H1 (cell line): ENCODE measurements around the gene SOX6. TPM values are rescaled to one million over a fixed set of nuclear protein-coding genes. Genes with fewer than 3 reads are reported as not detected.

Experiments
- CTCF ChIA-PET: fragments of 300-600 bp; sonication (Branson Sonifier 250); formaldehyde crosslinking; loops from one replicate; lab custom pipeline; 2021; ENCODE audit not compliant: partially characterized antibody; lab: Charles Lee
- POLR2A ChIA-PET: fragments of 300-600 bp; sonication (Branson Sonifier 250); formaldehyde crosslinking; loops from one replicate; lab custom pipeline; 2021; ENCODE audit warnings: inconsistent platforms; ENCODE audit not compliant: partially characterized antibody; lab: Charles Lee
- DNase-seq, 2 experiments: peaks; one replicate each; pipeline versions ENCODE4 v3.0.0 to v3.0.0-alpha.2; 2010 to 2022; ENCODE audit warnings: low spot score in 2 of 2, low read depth in 1 of 2, mixed read lengths in 1 of 2
- FAIRE-seq: peaks from 2 replicates; lab custom pipeline; 2011; peaks lifted over from hg19 to GRCh38; lab: Jason Lieb, UNC
- H2AFZ ChIP-seq: 2 replicates; pipeline ENCODE4 v1.8.1; 2012; ENCODE audit warnings: low read length, inconsistent platforms
- H2AK5ac ChIP-seq: 2 replicates; pipeline ENCODE4 v1.6.1; 2013; ENCODE audit warnings: low read depth, low read length
- H2BK120ac ChIP-seq: replicated peaks from 2 replicates; pipeline ENCODE3; 2013; ENCODE audit warnings: low read depth, low read length, inconsistent platforms
- H2BK12ac ChIP-seq: 2 replicates; pipeline ENCODE4 v1.6.1; 2013; ENCODE audit warnings: low read depth, low read length
- H2BK15ac ChIP-seq: 2 replicates; pipeline ENCODE4 v1.6.1; 2013; ENCODE audit warnings: low read length
- H2BK20ac ChIP-seq: 2 replicates; pipeline ENCODE4 v1.6.1; 2013; ENCODE audit warnings: low read length
- H2BK5ac ChIP-seq: 2 replicates; pipeline ENCODE4 v1.6.1; 2013; ENCODE audit warnings: low read depth, low read length
- H3K14ac ChIP-seq: 2 replicates; pipeline ENCODE4 v1.6.1; 2013; ENCODE audit warnings: inconsistent platforms; ENCODE audit not compliant: insufficient read length
- H3K18ac ChIP-seq: 2 replicates; pipeline ENCODE4 v1.6.1; 2013; ENCODE audit warnings: low read length; ENCODE audit errors: extremely low read depth
- H3K23ac ChIP-seq: 2 replicates; pipeline ENCODE4 v1.6.1; 2013; ENCODE audit warnings: inconsistent platforms; ENCODE audit not compliant: insufficient read length
- H3K23me2 ChIP-seq: 2 replicates; pipeline ENCODE4 v1.6.1; 2013; ENCODE audit warnings: low read depth, low read length
- H3K27ac ChIP-seq: 2 replicates; pipeline ENCODE4 v1.6.1; 2011; ENCODE audit warnings: low read depth, low read length, inconsistent platforms
- H3K27me3 ChIP-seq, 4 experiments: replicated peaks in 1 of 4; 1 replicate in 1 of 4; 2 replicates in 3 of 4; pipeline versions ENCODE4 v1.6.1 to v1.8.1; 2011 to 2013; ENCODE audit warnings: low read length in 3 of 4, mild to moderate bottlenecking in 3 of 4, inconsistent platforms in 2 of 4, mixed read lengths in 2 of 4, moderate library complexity in 1 of 4; ENCODE audit not compliant: control insufficient read depth in 3 of 4, insufficient read depth in 3 of 4; ENCODE audit errors: extremely low read depth in 1 of 4
- H3K36me3 ChIP-seq, 4 experiments: 2 replicates each; pipeline versions ENCODE4 v1.6.1 to v1.8.1; 2011 to 2013; ENCODE audit warnings: mild to moderate bottlenecking in 4 of 4, low read length in 3 of 4, moderate library complexity in 2 of 4, control low read depth in 1 of 4, inconsistent platforms in 1 of 4; ENCODE audit not compliant: insufficient read depth in 4 of 4, control insufficient read depth in 2 of 4
- H3K4ac ChIP-seq: replicated peaks from 2 replicates; pipeline ENCODE3; 2013; ENCODE audit warnings: low read length, low read depth, mixed read lengths, inconsistent platforms; ENCODE audit not compliant: insufficient read length
- H3K4me1 ChIP-seq, 4 experiments: replicated peaks in 1 of 4; 1 replicate in 1 of 4; 2 replicates in 3 of 4; pipeline versions ENCODE4 v1.6.1 to v1.8.1; 2011 to 2013; ENCODE audit warnings: low read length in 3 of 4, inconsistent platforms in 2 of 4, mixed read lengths in 1 of 4; ENCODE audit not compliant: insufficient read depth in 4 of 4, control insufficient read depth in 3 of 4
- H3K4me2 ChIP-seq, 2 experiments: 2 replicates each; pipeline versions ENCODE4 v1.6.1 to v1.8.1; 2011 to 2013; ENCODE audit warnings: low read depth in 2 of 2, low read length in 2 of 2, control low read depth in 1 of 2, inconsistent platforms in 1 of 2, mild to moderate bottlenecking in 1 of 2; ENCODE audit not compliant: insufficient read depth in 1 of 2
- H3K4me3 ChIP-seq, 4 experiments: fragments of 200-600, 300-600 bp in 1 of 4; sonication (generic), shearing (Covaris generic), sonication (Bioruptor Twin) in 1 of 4; 2 replicates each; pipeline versions ENCODE4 v1.5.1 to v1.8.1; 2011 to 2016; ENCODE audit warnings: low read length in 4 of 4, low read depth in 3 of 4, control low read depth in 2 of 4, inconsistent platforms in 2 of 4, mild to moderate bottlenecking in 2 of 4, mixed read lengths in 1 of 4, moderate library complexity in 1 of 4; ENCODE audit not compliant: insufficient read depth in 2 of 4; ENCODE audit errors: extremely low read depth in 1 of 4
- H3K56ac ChIP-seq: replicated peaks from 2 replicates; pipeline ENCODE3; 2013; ENCODE audit warnings: low read depth, mild to moderate bottlenecking, mixed read lengths, low read length, inconsistent platforms; ENCODE audit not compliant: insufficient read length
- H3K79me1 ChIP-seq: 2 replicates; pipeline ENCODE4 v1.6.1; 2013; ENCODE audit warnings: low read depth, low read length, control low read depth
- H3K79me2 ChIP-seq, 2 experiments: 2 replicates each; pipeline versions ENCODE4 v1.6.1 to v1.8.1; 2012 to 2013; ENCODE audit warnings: low read length in 2 of 2, mild to moderate bottlenecking in 2 of 2, inconsistent platforms in 1 of 2; ENCODE audit not compliant: insufficient read depth in 2 of 2, control insufficient read depth in 1 of 2
- H3K9ac ChIP-seq, 4 experiments: replicated peaks in 1 of 4; 1 replicate in 1 of 4; 2 replicates in 3 of 4; pipeline versions ENCODE4 v1.6.1 to v1.8.1; 2011 to 2013; ENCODE audit warnings: low read depth in 3 of 4, low read length in 3 of 4, control low read depth in 2 of 4, mild to moderate bottlenecking in 2 of 4, moderate library complexity in 2 of 4, inconsistent platforms in 1 of 4; ENCODE audit errors: extremely low read depth in 1 of 4
- H3K9me3 ChIP-seq, 2 experiments: 2 replicates each; pipeline versions ENCODE4 v1.6.1 to v1.8.1; 2012 to 2013; ENCODE audit warnings: mild to moderate bottlenecking in 2 of 2, moderate library complexity in 2 of 2, control low read depth in 1 of 2, inconsistent platforms in 1 of 2, low read depth in 1 of 2, low read length in 1 of 2, mixed read lengths in 1 of 2; ENCODE audit not compliant: insufficient read depth in 2 of 2
- H4K20me1 ChIP-seq, 2 experiments: replicated peaks in 1 of 2; 2 replicates each; pipeline versions ENCODE3 to v1.8.1; 2011 to 2013; ENCODE audit warnings: inconsistent platforms in 2 of 2, low read length in 2 of 2, mild to moderate bottlenecking in 1 of 2; ENCODE audit not compliant: insufficient read depth in 2 of 2, control insufficient read depth in 1 of 2
- H4K5ac ChIP-seq: 2 replicates; pipeline ENCODE4 v1.6.1; 2013; ENCODE audit warnings: low read length, low read depth, mixed read lengths, inconsistent platforms; ENCODE audit not compliant: insufficient read length
- H4K8ac ChIP-seq: 2 replicates; pipeline ENCODE4 v1.8.0; 2013; ENCODE audit warnings: mild to moderate bottlenecking, moderate library complexity, low read length, inconsistent platforms; ENCODE audit not compliant: insufficient read depth; ENCODE audit errors: extremely low read depth
- H4K91ac ChIP-seq: replicated peaks from 2 replicates; pipeline ENCODE3; 2013; ENCODE audit warnings: low read length, mixed read lengths, inconsistent platforms; ENCODE audit not compliant: insufficient read length
- CEBPB ChIP-seq: IDR thresholded peaks from 2 replicates; pipeline ENCODE4 v1.6.1; 2012; ENCODE audit warnings: low read depth, low read length
- CTBP2 ChIP-seq: IDR thresholded peaks from 2 replicates; pipeline ENCODE4 v1.7.0; 2011; ENCODE audit warnings: borderline replicate concordance, mild to moderate bottlenecking, moderate library complexity, mixed read lengths, low read length; ENCODE audit not compliant: insufficient read depth, insufficient read length
- CTCF ChIP-seq, 3 experiments: IDR thresholded peaks; 1 replicate in 2 of 3; 2 replicates in 1 of 3; pipeline versions ENCODE4 v1.5.1 to v1.6.1; 2011; ENCODE audit warnings: low read length in 3 of 3, mild to moderate bottlenecking in 3 of 3, inconsistent platforms in 2 of 3, low read depth in 1 of 3, moderate library complexity in 1 of 3; ENCODE audit not compliant: insufficient read depth in 1 of 3; ENCODE audit errors: control extremely low read depth in 1 of 3
- FOSL1 ChIP-seq: IDR thresholded peaks from 2 replicates; pipeline ENCODE4 v1.6.1; 2011; ENCODE audit warnings: mild to moderate bottlenecking, low read depth, low read length, moderate library complexity; ENCODE audit not compliant: insufficient read depth
- KDM4A ChIP-seq: IDR thresholded peaks from one replicate; pipeline ENCODE4 v1.7.1; 2012; ENCODE audit warnings: low read depth, mild to moderate bottlenecking, moderate library complexity, low read length, inconsistent platforms; ENCODE audit not compliant: severe bottlenecking
- MAX ChIP-seq: IDR thresholded peaks from 2 replicates; pipeline ENCODE4 v1.6.1; 2012; ENCODE audit warnings: inconsistent platforms
- PHF8 ChIP-seq: fragments of 200-600 bp; sonication (generic); conservative IDR thresholded peaks from 2 replicates; pipeline ENCODE4 v1.7.1; 2012; ENCODE audit warnings: low read depth, mild to moderate bottlenecking, inconsistent platforms, low read length, moderate library complexity
- POU5F1 ChIP-seq: IDR thresholded peaks from 2 replicates; pipeline ENCODE4 v1.6.1; 2011; ENCODE audit warnings: low read depth, mild to moderate bottlenecking, low read length, moderate library complexity
- RAD21 ChIP-seq, 2 experiments: IDR thresholded peaks in 1 of 2; conservative IDR thresholded peaks in 1 of 2; 2 replicates each; pipeline ENCODE4 v1.6.1; 2011; ENCODE audit warnings: low read depth in 2 of 2, low read length in 2 of 2, improper control_type of control experiment in 1 of 2, inconsistent platforms in 1 of 2, mild to moderate bottlenecking in 1 of 2, moderate library complexity in 1 of 2
- RFX5 ChIP-seq: IDR thresholded peaks from 2 replicates; pipeline ENCODE4 v1.6.1; 2011; ENCODE audit warnings: low read depth, low read length, improper control_type of control experiment, borderline replicate concordance
- SIRT6 ChIP-seq: IDR thresholded peaks from one replicate; pipeline ENCODE4 v1.7.1; 2012; ENCODE audit warnings: low read length, inconsistent platforms
- SRF ChIP-seq: IDR thresholded peaks from 2 replicates; pipeline ENCODE4 v1.6.1; 2011; ENCODE audit warnings: mild to moderate bottlenecking, low read depth, low read length, moderate library complexity
- polyA plus RNA-seq, 7 experiments: library from polyadenylated mRNA; depleted of rRNA in 3 of 7; stranded (reverse) in 5 of 7; unstranded in 2 of 7; fragments of >200 nt in 5 of 7; fragments of 200-250 nt in 2 of 7; gene quantifications; 1 replicate in 5 of 7; 2 replicates in 1 of 7; 4 replicates in 1 of 7; pipeline versions ENCODE4 v1.2.1 to v1.2.3, GENCODE V29; 2011 to 2013; ENCODE audit warnings: missing spikeins in 2 of 7, mixed read lengths in 2 of 7
- total RNA-seq: library from RNA; stranded (reverse); fragmentation: NEBNext Ultra II Directional; extraction: Animal tissue kit (Norgen Biotek cat#: 25700); gene quantifications from 2 replicates; pipeline ENCODE4 v1.2.1, GENCODE V29; 2021

The SOX6 gene
- total and polyA plus RNA-seq, 2 of the 8 experiments (the other 6 are each of a cell fraction or from before 2014, with no cell fraction given), result 0.09 TPM; not detected in 1

- H3K18ac ChIP-seq, result no peak overlapping the region
- no peak overlapping the region for H3K14ac ChIP-seq
- no peak overlapping the region for H3K9ac ChIP-seq
- H3K4me1 ChIP-seq, result peaks cover 0 to 4% (median 0%) of the 10 kb centered on the region in 4 experiments; a peak in 3 of 7 replicates
- no peaks in the 10 kb centered on the region for H3K23me2 ChIP-seq
- no peak overlapping the region for H3K23ac ChIP-seq
- H3K36me3 ChIP-seq, result no peaks in the 10 kb centered on the region
- DNase-seq (no peak), FAIRE-seq (no peak)
- H2BK120ac ChIP-seq, result no peak overlapping the region
- no peaks in the 10 kb centered on the region; a peak in 1 of 7 replicates for H3K27me3 ChIP-seq
- no peak overlapping the region for H2BK20ac ChIP-seq
- H4K20me1 ChIP-seq, result no peaks in the 10 kb centered on the region
- H3K4ac ChIP-seq, result no peak overlapping the region
- no peaks in the 10 kb centered on the region for H3K79me1 ChIP-seq
- H3K9me3 ChIP-seq, result no peaks in the 10 kb centered on the region
- H3K79me2 ChIP-seq, result no peaks in the 10 kb centered on the region
- no peak overlapping the region for H2AK5ac ChIP-seq
- H2BK12ac ChIP-seq, result no peak overlapping the region
- no peak overlapping the region for H3K27ac ChIP-seq
- H3K4me2 ChIP-seq, result no peak overlapping the region
- H3K56ac ChIP-seq, result no peak overlapping the region
- H2BK5ac ChIP-seq, result no peak overlapping the region
- no peak overlapping the region for H4K91ac ChIP-seq
- no peak overlapping the region for H4K5ac ChIP-seq
- H2AFZ ChIP-seq, result no peak overlapping the region
- H2BK15ac ChIP-seq, result no peak overlapping the region
- ChIA-PET CTCF (no interaction called here), POLR2A (no interaction called here)
- H4K8ac ChIP-seq, result no peak overlapping the region
- H3K4me3 ChIP-seq, result no peak overlapping the region
- TF ChIP-seq CTCF (IDR thresholded peaks at IDR 0.05; ENCODE audit: control extremely low read depth in 1 of 3, insufficient read depth in 1 of 3, low read depth in 1 of 3, low read length in 3 of 3) (no peak), KDM4A (no peak), FOSL1 (no peak), SRF (no peak), POU5F1 (no peak), MAX (no peak), SIRT6 (no peak), RAD21 (IDR thresholded peaks at IDR 0.05 in 1 of 2, conservative IDR thresholded peaks at IDR 0.05 in 1 of 2; ENCODE audit: low read depth in 2 of 2, low read length in 2 of 2) (no peak), CEBPB (no peak), CTBP2 (no peak), PHF8 (no peak), RFX5 (no peak)
Measured at GRCh38 chr11:16358726-16359125, 2.4 kb upstream of the SOX6 start.
